BJ (cell line): Measurements from ENCODE around the gene TEAD2. TPM values are rescaled to one million over a fixed set of nuclear protein-coding genes. Genes with fewer than 3 reads are reported as not detected.
"Not testable (repeated sequence)": the region's sequence is repeated elsewhere in the genome, so short reads cannot be mapped to it uniquely, and the experiment has no call there.

Source experiments
- CTCF ChIA-PET: fragments of 350-600 bp; formaldehyde crosslinking; extraction: SDS; loops from one replicate; lab custom pipeline; 2021; ENCODE audit warnings: antibody characterized with exemption, inconsistent platforms; lab: Yijun Ruan, JAX
- POLR2A ChIA-PET: fragments of 300-600 bp; sonication (Branson Sonifier 250); formaldehyde crosslinking; extraction: SDS; loops from one replicate; lab custom pipeline; 2021; ENCODE audit warnings: antibody characterized with exemption; lab: Charles Lee
- DNase-seq: peaks from one replicate; pipeline ENCODE4 v3.0.0-alpha.2; 2011; ENCODE audit warnings: low read depth
- H3K27me3 ChIP-seq: 2 replicates; pipeline ENCODE4 v1.6.0; 2011; ENCODE audit warnings: low read length; ENCODE audit not compliant: control insufficient read depth, insufficient read depth
- H3K36me3 ChIP-seq: 2 replicates; pipeline ENCODE4 v1.5.1; 2011; ENCODE audit warnings: low read length; ENCODE audit not compliant: control insufficient read depth, insufficient read depth
- H3K4me3 ChIP-seq: 2 replicates; pipeline ENCODE4 v1.5.1; 2011; ENCODE audit warnings: low read depth, mild to moderate bottlenecking, control low read depth, low read length
- CTCF ChIP-seq: IDR thresholded peaks from 2 replicates; pipeline ENCODE4 v1.5.1; 2011; ENCODE audit warnings: low read depth, mild to moderate bottlenecking, control low read depth, inconsistent platforms, low read length, moderate library complexity; ENCODE audit not compliant: insufficient read depth
- polyA plus RNA-seq: library from polyadenylated mRNA; depleted of rRNA; stranded (reverse); fragments of >200 nt; gene quantifications from 2 replicates; pipeline ENCODE4 v1.2.3, GENCODE V29; 2011

The TEAD2 gene
- polyA plus RNA-seq, 1 experiment, result 37.1 TPM

- no peak for TF ChIP-seq CTCF
- CTCF ChIA-PET, result interaction anchor here (1.5 to 1.6 kb wide), 2 partner anchors 24 kb away, joined by 4 to 10 read pairs; no protein-coding TSS in a partner anchor
- POLR2A ChIA-PET, result interaction anchor here (0.6 kb wide), 1 partner anchor 239 kb away, joined by 5 read pairs; no protein-coding TSS in a partner anchor
Measured at GRCh38 chr19:49324801-49325576, 37.2 kb downstream of the TEAD2 start, which contains the start of gene SLC6A16. Gene SLC6A16, minus strand, starts transcription at chr19:49325191. Its CDS starts 13,844 bp downstream, at chr19:49311347.

GRCh38 chr19:49318296-49318695 lies 43.9 kb downstream of the TEAD2 start:
- DNase-seq, result no peak
- no peaks in the 10 kb centered on the region for H3K27me3 ChIP-seq
- TF ChIP-seq CTCF, result no peak
- POLR2A ChIA-PET, result no interaction called here
- no peaks in the 10 kb centered on the region for H3K36me3 ChIP-seq
- CTCF ChIA-PET, result interaction anchor here (0.6 to 1.1 kb wide), 2 partner anchors 9 to 78 kb away, joined by 3 to 4 read pairs; no protein-coding TSS in a partner anchor
- no peak overlapping the region for H3K4me3 ChIP-seq

More at GRCh38 chr19:49324801-49325576, 37.2 kb downstream of the TEAD2 start, which contains the start of gene SLC6A16:
- Histone ChIP-seq H3K36me3 (no peaks in the 10 kb centered on the region), H3K4me3 (no peak within 1 kb of the TSS), H3K27me3 (no peaks in the 10 kb centered on the region)
- no peak for DNase-seq

- H3K36me3 ChIP-seq, result no peaks in the 10 kb centered on the region
- ChIA-PET CTCF (interaction anchor here (0.6 to 1.7 kb wide), 3 partner anchors 12 to 16 kb away, joined by 3 to 14 read pairs (median 6); no protein-coding TSS in a partner anchor), POLR2A (no interaction called here)
- H3K4me3 ChIP-seq, result no peak overlapping the region
- DNase-seq, result no peak
- TF ChIP-seq CTCF, result no peak
- no peaks in the 10 kb centered on the region for H3K27me3 ChIP-seq
Measured at GRCh38 chr19:49316284-49316683, 45.9 kb downstream of the TEAD2 start.

- ChIA-PET POLR2A (no interaction called here), CTCF (interaction anchor here (0.7 to 1.7 kb wide), 3 partner anchors 14 to 87 kb away, joined by 3 to 14 read pairs (median 3); no protein-coding TSS in a partner anchor)
- Histone ChIP-seq H3K4me3 (no peak overlapping the region), H3K36me3 (no peaks in the 10 kb centered on the region), H3K27me3 (no peaks in the 10 kb centered on the region)
- no peak for DNase-seq
- TF ChIP-seq CTCF, result no peak
Measured at GRCh38 chr19:49315111-49315510, 47.1 kb downstream of the TEAD2 start.

GRCh38 chr19:49309087-49309486 lies 53.1 kb downstream of the TEAD2 start:
- Histone ChIP-seq H3K4me3 (no peak overlapping the region), H3K27me3 (no peaks in the 10 kb centered on the region), H3K36me3 (no peaks in the 10 kb centered on the region)
- ChIA-PET POLR2A (no interaction called here), CTCF (interaction anchor here (1.0 kb wide), 1 partner anchor 9 kb away, joined by 4 read pairs; no protein-coding TSS in a partner anchor)
- no peak for DNase-seq
- no peak for TF ChIP-seq CTCF

- POLR2A ChIA-PET, DNase-seq, H3K36me3 ChIP-seq, H3K4me3 ChIP-seq, H3K27me3 ChIP-seq, CTCF ChIA-PET: not testable (repeated sequence)
Measured at GRCh38 chr19:49306734-49307133, 55.5 kb downstream of the TEAD2 start.
